Osteoblast (primary cell): ENCODE data around the gene ZFY. TPM values are rescaled to one million over a fixed set of nuclear protein-coding genes. Genes with fewer than 3 reads are reported as not detected.

Experiments used
- DNase-seq: peaks from one replicate; pipeline ENCODE4 v3.0.0; 2011; ENCODE audit warnings: low spot score, mixed read lengths; ENCODE audit not compliant: insufficient read length; ENCODE audit errors: missing footprints
- H2AFZ ChIP-seq: 2 replicates; pipeline ENCODE4 v1.6.0; 2011; ENCODE audit warnings: mild to moderate bottlenecking, low read length
- H3K27ac ChIP-seq: 2 replicates; pipeline ENCODE4 v1.5.1; 2011; ENCODE audit warnings: mild to moderate bottlenecking, low read depth, low read length, moderate library complexity
- H3K27me3 ChIP-seq: 2 replicates; pipeline ENCODE4 v1.6.0; 2012; ENCODE audit warnings: mild to moderate bottlenecking, control low read depth, inconsistent platforms, low read length, moderate library complexity; ENCODE audit not compliant: insufficient read depth
- H3K36me3 ChIP-seq: 2 replicates; pipeline ENCODE4 v1.5.1; 2011; ENCODE audit warnings: mild to moderate bottlenecking, low read length, control low read depth, moderate library complexity; ENCODE audit not compliant: insufficient read depth
- H3K4me1 ChIP-seq: 2 replicates; pipeline ENCODE4 v1.5.1; 2011; ENCODE audit warnings: mild to moderate bottlenecking, low read length, control low read depth, moderate library complexity; ENCODE audit not compliant: insufficient read depth
- H3K4me2 ChIP-seq: 2 replicates; pipeline ENCODE4 v1.6.0; 2011; ENCODE audit warnings: mild to moderate bottlenecking, low read length; ENCODE audit not compliant: insufficient read depth
- H3K4me3 ChIP-seq: fragments of 200-600 bp; sonication (generic); 3 replicates; pipeline ENCODE4 v1.5.1; 2012; ENCODE audit warnings: mild to moderate bottlenecking, low read length, inconsistent platforms; ENCODE audit not compliant: insufficient read depth
- H3K79me2 ChIP-seq: 2 replicates; pipeline ENCODE4 v1.6.0; 2012; ENCODE audit warnings: mild to moderate bottlenecking, low read length, control low read depth, inconsistent platforms; ENCODE audit not compliant: insufficient read depth
- H3K9me3 ChIP-seq: 2 replicates; pipeline ENCODE4 v1.5.1; 2011; ENCODE audit warnings: low read depth, low read length, control low read depth
- H4K20me1 ChIP-seq: 2 replicates; pipeline ENCODE4 v1.6.0; 2012; ENCODE audit warnings: mild to moderate bottlenecking, low read length, control low read depth; ENCODE audit not compliant: insufficient read depth
- CTCF ChIP-seq: IDR thresholded peaks from 2 replicates; pipeline ENCODE4 v1.5.1; 2011; ENCODE audit warnings: mild to moderate bottlenecking, low read depth, low read length, moderate library complexity; ENCODE audit errors: extremely low read depth
- total RNA-seq: library from RNA; depleted of rRNA; stranded (reverse); fragments of >200 nt; gene quantifications from 2 replicates; pipeline ENCODE4 v1.2.3, GENCODE V29; 2012

Gene ZFY
- total RNA-seq, 1 donor = 21.7 TPM

GRCh38 chrY:2893471-2893870 is 41.7 kb upstream of the ZFY start:
- no peak for DNase-seq

GRCh38 chrY:2896050-2896449 is 39.1 kb upstream of the ZFY start:
- Histone ChIP-seq H2AFZ (no peak overlapping the region), H3K27ac (no peak overlapping the region), H3K79me2 (no peaks in the 10 kb centered on the region), H3K4me3 (no peak overlapping the region), H3K27me3 (no peaks in the 10 kb centered on the region), H3K4me2 (no peak overlapping the region), H3K9me3 (no peaks in the 10 kb centered on the region), H3K4me1 (no peaks in the 10 kb centered on the region), H4K20me1 (no peaks in the 10 kb centered on the region), H3K36me3 (no peaks in the 10 kb centered on the region)
- no peak for DNase-seq
- TF ChIP-seq CTCF = no peak

More at GRCh38 chrY:2893471-2893870, 41.7 kb upstream of the ZFY start:
- H3K4me1 ChIP-seq = no peaks in the 10 kb centered on the region
- no peaks in the 10 kb centered on the region for H3K36me3 ChIP-seq
- no peaks in the 10 kb centered on the region for H3K79me2 ChIP-seq
- no peak overlapping the region for H2AFZ ChIP-seq
- H3K4me2 ChIP-seq = no peak overlapping the region
- H3K4me3 ChIP-seq = no peak overlapping the region
- H3K27ac ChIP-seq = no peak overlapping the region
- no peaks in the 10 kb centered on the region for H3K9me3 ChIP-seq
- no peaks in the 10 kb centered on the region for H4K20me1 ChIP-seq
- TF ChIP-seq CTCF = no peak
- H3K27me3 ChIP-seq = no peaks in the 10 kb centered on the region

- H3K27ac ChIP-seq = no peak overlapping the region
- H3K79me2 ChIP-seq = no peaks in the 10 kb centered on the region
- no peak overlapping the region for H3K4me3 ChIP-seq
- no peaks in the 10 kb centered on the region for H3K27me3 ChIP-seq
- no peak overlapping the region for H2AFZ ChIP-seq
- no peak overlapping the region for H3K4me2 ChIP-seq
- H3K4me1 ChIP-seq = no peaks in the 10 kb centered on the region
- no peaks in the 10 kb centered on the region for H4K20me1 ChIP-seq
- no peaks in the 10 kb centered on the region for H3K36me3 ChIP-seq
- no peak for TF ChIP-seq CTCF
- no peaks in the 10 kb centered on the region for H3K9me3 ChIP-seq
- DNase-seq = no peak
Observed at GRCh38 chrY:2907356-2907755, 27.8 kb upstream of the ZFY start.

- no peaks in the 10 kb centered on the region for H4K20me1 ChIP-seq
- H3K4me1 ChIP-seq = no peaks in the 10 kb centered on the region
- no peak overlapping the region for H3K4me3 ChIP-seq
- H2AFZ ChIP-seq = no peak overlapping the region
- no peaks in the 10 kb centered on the region for H3K79me2 ChIP-seq
- no peak overlapping the region for H3K27ac ChIP-seq
- DNase-seq = no peak
- TF ChIP-seq CTCF = no peak
- H3K27me3 ChIP-seq = no peaks in the 10 kb centered on the region
- no peaks in the 10 kb centered on the region for H3K36me3 ChIP-seq
- H3K4me2 ChIP-seq = no peak overlapping the region
- H3K9me3 ChIP-seq = no peaks in the 10 kb centered on the region
Observed at GRCh38 chrY:2913066-2913815, 21.9 kb upstream of the ZFY start.
